Stimulated activated CD8-positive, alpha-beta memory T cell treated with anti-CD3 and anti-CD28 coated beads, Interleukin-7, amount 100 ng/mL, for 24 hours (primary cell): Measurements from ENCODE around the gene HEATR1.
"Not testable (repeated sequence)": the region's sequence is repeated elsewhere in the genome, so short reads cannot be mapped to it uniquely, and the experiment has no call there.

Source experiments
- DNase-seq: peaks from one replicate; pipeline ENCODE4 v3.0.0-alpha.2; 2020; ENCODE audit warnings: low read depth

HEATR1 gene

GRCh38 chr1:236603991-236604904 lies at the start of gene HEATR1:
HEATR1 (minus strand) TSS chr1:236604516; CDS start chr1:236604095, 421 bp downstream.
- peak; percentile 75 for DNase-seq

- no peak for DNase-seq
Measured at GRCh38 chr1:236645016-236645680, 40.8 kb upstream of the HEATR1 start.

GRCh38 chr1:236642763-236643162 lies 38.4 kb upstream of the HEATR1 start:
- DNase-seq, result no peak

GRCh38 chr1:236639686-236640085 lies 35.4 kb upstream of the HEATR1 start:
- DNase-seq, result no peak

GRCh38 chr1:236638945-236639344 lies 34.6 kb upstream of the HEATR1 start:
- DNase-seq, result no peak

- no peak for DNase-seq
Measured at GRCh38 chr1:236636017-236636416, 31.7 kb upstream of the HEATR1 start.

- no peak for DNase-seq
Measured at GRCh38 chr1:236627727-236628408, 23.6 kb upstream of the HEATR1 start.

GRCh38 chr1:236623371-236624166 lies 19.3 kb upstream of the HEATR1 start:
- DNase-seq, result no peak

- DNase-seq, result no peak
Measured at GRCh38 chr1:236622407-236622806, 18.1 kb upstream of the HEATR1 start.

- DNase-seq, result no peak
Measured at GRCh38 chr1:236619398-236619797, 15.1 kb upstream of the HEATR1 start.

GRCh38 chr1:236618507-236618906 lies 14.2 kb upstream of the HEATR1 start:
- DNase-seq, result no peak

GRCh38 chr1:236615399-236616148 lies 11.3 kb upstream of the HEATR1 start:
- DNase-seq, result no peak

GRCh38 chr1:236612349-236612748 lies 8.0 kb upstream of the HEATR1 start:
- DNase-seq, result no peak

GRCh38 chr1:236608930-236609726 lies 4.8 kb upstream of the HEATR1 start:
- DNase-seq, result no peak

GRCh38 chr1:236607597-236607996 lies 3.3 kb upstream of the HEATR1 start:
- not testable (repeated sequence) for DNase-seq

- DNase-seq, result no peak
Measured at GRCh38 chr1:236604905-236605806, 840 bp upstream of the HEATR1 start.

- no peak for DNase-seq
Measured at GRCh38 chr1:236602171-236602570, 2.1 kb downstream of the HEATR1 start.

- DNase-seq, result no peak
Measured at GRCh38 chr1:236590553-236591150, 13.7 kb downstream of the HEATR1 start.

- no peak for DNase-seq
Measured at GRCh38 chr1:236589531-236589930, 14.8 kb downstream of the HEATR1 start.
